BLaER1 (cell line): ENCODE measurements around the gene EMP2.

ENCODE experiments used
- H3K27ac ChIP-seq: shearing (Covaris generic); formaldehyde crosslinking; 2 replicates; pipeline ENCODE4 v1.8.1; 2022
- H3K27me3 ChIP-seq: shearing (Covaris generic); formaldehyde crosslinking; 2 replicates; pipeline ENCODE4 v1.8.1; 2022
- H3K36me3 ChIP-seq: shearing (Covaris generic); formaldehyde crosslinking; 2 replicates; pipeline ENCODE4 v1.8.1; 2022
- H3K4me1 ChIP-seq: shearing (Covaris generic); formaldehyde crosslinking; 2 replicates; pipeline ENCODE4 v1.8.1; 2022
- H3K4me2 ChIP-seq: shearing (Covaris generic); formaldehyde crosslinking; 2 replicates; pipeline ENCODE4 v1.8.1; 2022
- H3K4me3 ChIP-seq: shearing (Covaris generic); formaldehyde crosslinking; 2 replicates; pipeline ENCODE4 v1.8.1; 2022
- H3K9ac ChIP-seq: shearing (Covaris generic); formaldehyde crosslinking; 2 replicates; pipeline ENCODE4 v1.8.1; 2022
- H3K9me3 ChIP-seq: shearing (Covaris generic); formaldehyde crosslinking; 2 replicates; pipeline ENCODE4 v1.8.1; 2022
- H4K20me1 ChIP-seq: shearing (Covaris generic); formaldehyde crosslinking; 2 replicates; pipeline ENCODE4 v1.8.1; 2022
- Cebpa-rat ChIP-seq: shearing (Covaris generic); IDR thresholded peaks from 2 replicates; pipeline ENCODE4 v1.8.1; 2022

Gene EMP2

GRCh38 chr16:10579575-10579964 is 828 bp downstream of the EMP2 start:
- Histone ChIP-seq H3K9me3 (no peaks in the 10 kb centered on the region), H3K27me3 (peaks cover 49% of the 10 kb centered on the region), H3K4me1 (peaks cover 52% of the 10 kb centered on the region), H3K4me2 (peak overlapping the region; percentile 97), H3K27ac (no peak overlapping the region), H3K36me3 (no peaks in the 10 kb centered on the region), H4K20me1 (no peaks in the 10 kb centered on the region), H3K9ac (peak overlapping the region; percentile 77), H3K4me3 (peak overlapping the region; percentile 77)
- no peak for TF ChIP-seq Cebpa-rat

- Histone ChIP-seq H3K4me1 (peaks cover 52% of the 10 kb centered on the region), H3K9me3 (no peaks in the 10 kb centered on the region), H3K4me3 (no peak overlapping the region), H4K20me1 (no peaks in the 10 kb centered on the region), H3K4me2 (peak overlapping the region; percentile 97; the same call in 1 of the 2 replicates), H3K27me3 (peaks cover 49% of the 10 kb centered on the region), H3K9ac (no peak overlapping the region), H3K27ac (no peak overlapping the region), H3K36me3 (no peaks in the 10 kb centered on the region)
- TF ChIP-seq Cebpa-rat: no peak
Observed at GRCh38 chr16:10578474-10579316, 1.7 kb downstream of the EMP2 start.

GRCh38 chr16:10577305-10578202 is 2.8 kb downstream of the EMP2 start:
- Histone ChIP-seq H3K4me3 (no peak overlapping the region), H3K4me1 (peaks cover 52% of the 10 kb centered on the region), H3K27me3 (peaks cover 45% of the 10 kb centered on the region), H3K9me3 (no peaks in the 10 kb centered on the region), H3K9ac (no peak overlapping the region), H3K4me2 (peak overlapping the region; percentile 17; the same call in 1 of the 2 replicates), H4K20me1 (no peaks in the 10 kb centered on the region), H3K27ac (no peak overlapping the region), H3K36me3 (no peaks in the 10 kb centered on the region)
- TF ChIP-seq Cebpa-rat: no peak

GRCh38 chr16:10576390-10577304 is 3.8 kb downstream of the EMP2 start:
- H3K4me2 ChIP-seq: peak overlapping the region; percentile 17; the same call in 1 of the 2 replicates
- H3K36me3 ChIP-seq: no peaks in the 10 kb centered on the region
- H3K4me3 ChIP-seq: no peak overlapping the region
- H4K20me1 ChIP-seq: no peaks in the 10 kb centered on the region
- H3K9ac ChIP-seq: no peak overlapping the region
- no peaks in the 10 kb centered on the region for H3K9me3 ChIP-seq
- TF ChIP-seq Cebpa-rat: no peak
- no peak overlapping the region for H3K27ac ChIP-seq
- peaks cover 51% of the 10 kb centered on the region for H3K4me1 ChIP-seq
- peaks cover 37% of the 10 kb centered on the region for H3K27me3 ChIP-seq

- H3K9ac ChIP-seq: no peak overlapping the region
- H3K27me3 ChIP-seq: peaks cover 27% of the 10 kb centered on the region
- H3K4me1 ChIP-seq: peaks cover 41% of the 10 kb centered on the region
- no peaks in the 10 kb centered on the region for H4K20me1 ChIP-seq
- no peaks in the 10 kb centered on the region for H3K9me3 ChIP-seq
- no peaks in the 10 kb centered on the region for H3K36me3 ChIP-seq
- TF ChIP-seq Cebpa-rat: peak; percentile 69
- H3K4me3 ChIP-seq: no peak overlapping the region
- H3K4me2 ChIP-seq: peak overlapping the region; percentile 58
- no peak overlapping the region for H3K27ac ChIP-seq
Observed at GRCh38 chr16:10575506-10576130, 4.8 kb downstream of the EMP2 start.

GRCh38 chr16:10572611-10573010 is 7.8 kb downstream of the EMP2 start:
- Histone ChIP-seq H3K36me3 (no peaks in the 10 kb centered on the region), H3K9ac (no peak overlapping the region), H3K4me3 (no peak overlapping the region), H3K9me3 (no peaks in the 10 kb centered on the region), H3K4me2 (no peak overlapping the region), H4K20me1 (no peaks in the 10 kb centered on the region), H3K27ac (no peak overlapping the region), H3K4me1 (peaks cover 28% of the 10 kb centered on the region), H3K27me3 (no peaks in the 10 kb centered on the region)
- TF ChIP-seq Cebpa-rat: no peak

DNA sequence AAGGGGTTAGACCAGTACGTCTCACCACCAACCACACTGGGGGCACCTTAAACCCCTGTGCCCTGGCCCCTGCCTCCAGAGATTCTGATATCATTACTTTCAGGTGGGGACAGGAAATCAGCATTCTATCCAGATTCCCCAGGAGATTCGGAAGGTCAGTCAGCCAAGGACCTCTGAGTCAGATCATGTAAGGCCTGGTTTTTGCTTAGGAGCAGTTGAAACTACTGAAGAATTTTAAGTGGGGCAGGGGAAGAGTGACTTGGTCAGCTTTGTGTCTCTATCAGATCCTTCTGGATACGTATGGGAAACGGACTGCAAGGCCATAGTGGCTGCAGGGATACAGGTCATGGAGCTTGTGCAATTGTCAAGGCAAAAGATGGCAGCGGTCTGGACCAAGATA is 9.0 kb downstream of the EMP2 start:
- no peak for TF ChIP-seq Cebpa-rat
- H4K20me1 ChIP-seq: no peaks in the 10 kb centered on the region
- no peaks in the 10 kb centered on the region for H3K27me3 ChIP-seq

GRCh38 chr16:10569621-10570020 is 10.8 kb downstream of the EMP2 start:
- H3K9ac ChIP-seq: no peak overlapping the region
- H3K36me3 ChIP-seq: no peaks in the 10 kb centered on the region
- H4K20me1 ChIP-seq: no peaks in the 10 kb centered on the region
- no peaks in the 10 kb centered on the region for H3K27me3 ChIP-seq
- 0 out of 2 replicates have a peak, but pooled peaks cover 8% of the 10 kb centered on the region for H3K9me3 ChIP-seq
- H3K27ac ChIP-seq: no peak overlapping the region
- H3K4me1 ChIP-seq: peaks cover under 1% of the 10 kb centered on the region; the same call in 1 of the 2 replicates
- no peak overlapping the region for H3K4me2 ChIP-seq
- no peak for TF ChIP-seq Cebpa-rat
- no peak overlapping the region for H3K4me3 ChIP-seq

More for the DNA sequence above, 9.0 kb downstream of the EMP2 start:
- H3K4me1 ChIP-seq: peaks cover 16% of the 10 kb centered on the region
- no peak overlapping the region for H3K27ac ChIP-seq
- no peaks in the 10 kb centered on the region for H3K36me3 ChIP-seq
- H3K4me2 ChIP-seq: no peak overlapping the region
- no peak overlapping the region for H3K9ac ChIP-seq
- H3K9me3 ChIP-seq: no peaks in the 10 kb centered on the region
- no peak overlapping the region for H3K4me3 ChIP-seq

GRCh38 chr16:10566613-10567012 is 13.8 kb downstream of the EMP2 start:
- Histone ChIP-seq H3K4me1 (no peaks in the 10 kb centered on the region), H3K4me2 (no peak overlapping the region), H3K4me3 (no peak overlapping the region), H4K20me1 (no peaks in the 10 kb centered on the region), H3K9me3 (peaks cover 29% of the 10 kb centered on the region), H3K27me3 (no peaks in the 10 kb centered on the region), H3K36me3 (no peaks in the 10 kb centered on the region), H3K9ac (no peak overlapping the region), H3K27ac (no peak overlapping the region)
- no peak for TF ChIP-seq Cebpa-rat
